GM12865 (cell line): ENCODE measurements around the gene GAL3ST3.
"Not testable (repeated sequence)": the region's sequence is repeated elsewhere in the genome, so short reads cannot be mapped to it uniquely, and the experiment has no call there.

ENCODE experiments used
- DNase-seq: peaks from one replicate; pipeline ENCODE4 v3.0.0; 2010; ENCODE audit warnings: low read depth
- H3K4me3 ChIP-seq: 2 replicates; pipeline ENCODE4 v1.5.1; 2011; ENCODE audit warnings: mild to moderate bottlenecking, low read depth, low read length, control low read depth
- TF ChIP-seq, protein P1 (sequence below): IDR thresholded peaks from 2 replicates; pipeline ENCODE4 v1.5.1; 2011; ENCODE audit warnings: low read length, control low read depth, low read depth, inconsistent platforms; ENCODE audit not compliant: insufficient read depth; ENCODE audit errors: missing control alignments

GAL3ST3 gene

GRCh38 chr11:66083767-66084166, 34.8 kb upstream of the GAL3ST3 start:
- TF ChIP-seq, protein P1, sequence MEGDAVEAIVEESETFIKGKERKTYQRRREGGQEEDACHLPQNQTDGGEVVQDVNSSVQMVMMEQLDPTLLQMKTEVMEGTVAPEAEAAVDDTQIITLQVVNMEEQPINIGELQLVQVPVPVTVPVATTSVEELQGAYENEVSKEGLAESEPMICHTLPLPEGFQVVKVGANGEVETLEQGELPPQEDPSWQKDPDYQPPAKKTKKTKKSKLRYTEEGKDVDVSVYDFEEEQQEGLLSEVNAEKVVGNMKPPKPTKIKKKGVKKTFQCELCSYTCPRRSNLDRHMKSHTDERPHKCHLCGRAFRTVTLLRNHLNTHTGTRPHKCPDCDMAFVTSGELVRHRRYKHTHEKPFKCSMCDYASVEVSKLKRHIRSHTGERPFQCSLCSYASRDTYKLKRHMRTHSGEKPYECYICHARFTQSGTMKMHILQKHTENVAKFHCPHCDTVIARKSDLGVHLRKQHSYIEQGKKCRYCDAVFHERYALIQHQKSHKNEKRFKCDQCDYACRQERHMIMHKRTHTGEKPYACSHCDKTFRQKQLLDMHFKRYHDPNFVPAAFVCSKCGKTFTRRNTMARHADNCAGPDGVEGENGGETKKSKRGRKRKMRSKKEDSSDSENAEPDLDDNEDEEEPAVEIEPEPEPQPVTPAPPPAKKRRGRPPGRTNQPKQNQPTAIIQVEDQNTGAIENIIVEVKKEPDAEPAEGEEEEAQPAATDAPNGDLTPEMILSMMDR = no peak
- no peak overlapping the region for H3K4me3 ChIP-seq
- DNase-seq = no peak

GRCh38 chr11:66082946-66083698, 34.2 kb upstream of the GAL3ST3 start:
- no peak for DNase-seq
- no peak overlapping the region for H3K4me3 ChIP-seq
- TF ChIP-seq, protein P1 = no peak

GRCh38 chr11:66081505-66081904, 32.5 kb upstream of the GAL3ST3 start:
- DNase-seq = peak; percentile 87
- H3K4me3 ChIP-seq = no peak overlapping the region

DNA sequence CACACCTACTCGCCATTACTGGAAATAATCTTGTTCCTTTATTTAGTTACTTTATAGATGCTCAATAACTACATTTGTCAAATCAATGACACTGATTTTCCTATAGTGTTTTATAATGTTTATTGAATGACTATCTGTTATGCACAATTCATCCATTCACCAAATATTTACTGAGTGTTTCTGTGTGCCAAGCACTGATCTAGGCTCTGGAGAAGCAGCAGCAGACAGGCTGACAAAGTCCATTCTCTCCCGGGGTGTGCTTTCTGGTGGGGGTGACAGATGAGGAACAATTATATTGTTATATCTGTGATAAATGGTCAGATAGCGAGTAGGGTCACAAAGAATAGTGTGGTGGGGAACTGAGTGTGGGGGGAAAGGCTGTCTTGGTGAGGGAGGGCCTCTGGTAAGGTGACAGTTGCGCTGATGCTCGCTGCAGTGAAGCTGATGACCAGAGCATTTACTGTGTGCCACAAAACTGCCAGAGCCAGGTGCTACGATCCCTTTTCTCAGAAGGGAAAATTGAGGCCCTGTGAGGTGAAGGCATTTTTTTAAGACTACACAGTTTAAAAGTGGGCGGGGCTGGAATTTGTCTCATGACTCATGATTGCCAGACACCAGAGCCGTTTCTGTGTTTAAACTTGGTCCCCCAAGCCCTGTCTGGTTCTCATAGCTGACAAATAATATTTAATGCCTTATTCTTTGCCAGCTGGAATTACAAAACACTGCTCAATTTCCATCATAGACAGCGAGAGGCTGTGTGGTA, 31.3 kb upstream of the GAL3ST3 start:
- no peak for DNase-seq
- TF ChIP-seq, protein P1 = no peak
- no peak overlapping the region for H3K4me3 ChIP-seq

More at GRCh38 chr11:66081505-66081904, 32.5 kb upstream of the GAL3ST3 start:
- TF ChIP-seq, protein P1 = no peak

DNA sequence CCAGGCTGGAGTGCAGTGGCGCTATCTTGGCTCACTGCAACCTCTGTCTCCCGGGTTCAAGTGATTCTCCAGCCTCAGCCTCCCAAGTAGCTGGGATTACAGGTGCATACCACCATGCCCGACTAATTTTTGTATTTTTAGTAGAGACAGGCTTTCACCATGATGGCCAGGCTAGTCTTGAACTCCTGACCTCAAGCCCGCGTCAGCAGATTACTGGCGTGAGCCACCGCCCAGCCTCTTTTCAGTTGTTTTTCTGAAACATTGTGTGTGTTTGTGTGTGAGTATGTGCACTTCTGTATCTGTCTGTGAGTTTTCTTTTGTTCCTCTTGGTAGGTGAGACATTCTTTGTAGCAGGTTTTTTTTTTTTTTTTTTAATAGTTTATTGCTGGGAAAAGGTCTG, 30.0 kb upstream of the GAL3ST3 start:
- not testable (repeated sequence) for H3K4me3 ChIP-seq, DNase-seq

DNA sequence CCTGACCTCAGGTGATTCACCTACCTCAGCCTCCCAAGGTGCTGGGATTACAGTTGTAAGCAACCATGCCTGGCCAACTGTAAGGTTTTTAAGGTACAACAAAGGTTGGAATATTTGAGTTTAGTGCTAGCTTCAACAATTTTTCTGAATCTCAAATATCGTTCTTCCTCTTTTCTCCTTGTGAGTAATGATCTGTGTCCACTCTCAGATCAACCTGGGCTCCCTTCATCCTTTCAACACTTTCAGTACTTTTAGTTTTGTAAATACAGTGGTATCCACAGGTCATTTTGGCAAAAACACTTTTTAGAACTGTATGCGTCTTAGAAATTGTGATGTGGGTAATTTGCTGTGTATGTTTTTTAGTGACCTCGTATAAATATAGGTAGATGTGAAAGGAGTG, 29.0 kb upstream of the GAL3ST3 start:
- no peak overlapping the region for H3K4me3 ChIP-seq
- no peak for DNase-seq
- TF ChIP-seq, protein P1 = no peak

DNA sequence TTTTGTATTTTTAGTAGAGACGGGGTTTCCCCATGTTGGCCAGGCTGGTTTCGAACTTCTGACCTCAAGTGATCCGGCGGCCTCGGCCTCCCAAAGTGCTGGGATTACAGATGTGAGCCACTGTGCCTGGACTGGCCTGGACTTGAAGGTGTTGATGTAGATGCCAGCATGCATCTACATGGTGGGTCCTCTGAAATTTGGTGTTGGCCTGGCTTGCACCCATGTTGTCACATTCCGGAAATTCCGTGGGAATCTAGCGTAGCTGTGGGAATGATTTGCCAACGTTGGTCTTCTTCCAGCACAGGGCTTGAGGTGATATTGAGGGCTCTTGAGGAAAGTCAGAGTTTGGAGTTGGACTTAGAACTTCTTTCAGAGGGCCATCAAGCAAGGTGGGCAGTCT, 27.6 kb upstream of the GAL3ST3 start:
- DNase-seq = no peak
- TF ChIP-seq, protein P1 = no peak
- no peak overlapping the region for H3K4me3 ChIP-seq
